SK-N-SH (cell line): ENCODE data around the gene SYT5. TPM values are rescaled to one million over a fixed set of nuclear protein-coding genes. Genes with fewer than 3 reads are reported as not detected.

ENCODE experiments used
- CTCF ChIA-PET: fragments of 300-600, 350-600 bp; formaldehyde crosslinking; extraction: SDS; loops from one replicate; lab custom pipeline; 2021; lab: Yijun Ruan, JAX
- POLR2A ChIA-PET: fragments of 350-600 bp; sonication (Branson Sonifier 250); formaldehyde crosslinking; extraction: SDS; loops from one replicate; lab custom pipeline; 2020; ENCODE audit warnings: antibody characterized with exemption, inconsistent platforms; lab: Yijun Ruan, JAX
- DNase-seq: peaks from one replicate; pipeline ENCODE4 v3.0.0; 2012
- H2AFZ ChIP-seq: fragments of 200-600 bp; sonication (generic); 2 replicates; pipeline ENCODE4 v1.8.1; 2016; ENCODE audit warnings: antibody characterized with exemption, mild to moderate bottlenecking, low read depth
- H3F3A ChIP-seq: fragments of 200-600 bp; sonication (generic); replicated peaks from 2 replicates; pipeline ENCODE3; 2016; ENCODE audit warnings: antibody characterized with exemption, mild to moderate bottlenecking; ENCODE audit not compliant: insufficient read depth
- H3K27ac ChIP-seq, 2 experiments: fragments of 200-500 bp in 1 of 2; fragments of 200-600 bp in 1 of 2; sonication (Bioruptor generic) in 1 of 2; sonication (generic), shearing (Covaris generic) in 1 of 2; 2 replicates each; pipeline versions ENCODE4 v1.5.1 to v1.6.1; 2014 to 2016; ENCODE audit warnings: low read depth in 2 of 2, inconsistent platforms in 1 of 2, low read length in 1 of 2, mild to moderate bottlenecking in 1 of 2, mixed read lengths in 1 of 2
- H3K27me3 ChIP-seq: fragments of 200-600 bp; sonication (generic), shearing (Covaris generic); 2 replicates; pipeline ENCODE4 v1.6.1; 2016; ENCODE audit warnings: mixed run types; ENCODE audit not compliant: insufficient read depth
- H3K36me3 ChIP-seq, 2 experiments: fragments of 200-500 bp in 1 of 2; fragments of 200-600 bp in 1 of 2; sonication (Bioruptor generic) in 1 of 2; sonication (generic) in 1 of 2; replicated peaks in 1 of 2; 2 replicates each; pipeline versions ENCODE3 to v1.5.1; 2014 to 2016; ENCODE audit warnings: low read length in 1 of 2, mild to moderate bottlenecking in 1 of 2; ENCODE audit not compliant: insufficient read depth in 2 of 2, control insufficient read depth in 1 of 2
- H3K4me1 ChIP-seq, 2 experiments: fragments of 200-500 bp in 1 of 2; fragments of 200-600 bp in 1 of 2; sonication (Bioruptor generic) in 1 of 2; sonication (generic), shearing (Covaris generic) in 1 of 2; 2 replicates each; pipeline versions ENCODE4 v1.5.1 to v1.6.1; 2014 to 2016; ENCODE audit warnings: low read depth in 1 of 2, low read length in 1 of 2, mixed run types in 1 of 2; ENCODE audit not compliant: insufficient read depth in 2 of 2, control insufficient read depth in 1 of 2
- H3K4me2 ChIP-seq: fragments of 200-600 bp; sonication (generic), shearing (Covaris generic); 2 replicates; pipeline ENCODE4 v1.6.1; 2017; ENCODE audit warnings: mixed run types
- H3K4me3 ChIP-seq, 2 experiments: fragments of 200-500 bp in 1 of 2; fragments of 200-600 bp in 1 of 2; sonication (Bioruptor generic) in 1 of 2; sonication (generic), shearing (Covaris generic) in 1 of 2; 2 replicates each; pipeline versions ENCODE4 v1.5.1 to v1.8.1; 2014 to 2016; ENCODE audit warnings: low read depth in 2 of 2, inconsistent platforms in 1 of 2, low read length in 1 of 2, mild to moderate bottlenecking in 1 of 2, mixed read lengths in 1 of 2, moderate library complexity in 1 of 2
- H3K79me2 ChIP-seq: fragments of 200-600 bp; sonication (generic); 2 replicates; pipeline ENCODE4 v1.8.1; 2017; ENCODE audit warnings: mild to moderate bottlenecking; ENCODE audit not compliant: insufficient read depth
- H3K9ac ChIP-seq: fragments of 200-600 bp; sonication (generic); 2 replicates; pipeline ENCODE4 v1.6.1; 2017; ENCODE audit warnings: mixed run types
- H3K9me2 ChIP-seq: fragments of 200-600 bp; sonication (generic); 2 replicates; pipeline ENCODE4 v1.6.1; 2017; ENCODE audit warnings: mixed run types
- H3K9me3 ChIP-seq: fragments of 200-600 bp; sonication (generic); 2 replicates; pipeline ENCODE4 v1.6.1; 2017; ENCODE audit warnings: mixed run types, mild to moderate bottlenecking, moderate library complexity
- H4K20me1 ChIP-seq: fragments of 200-600 bp; sonication (generic); 2 replicates; pipeline ENCODE4 v1.6.1; 2017; ENCODE audit warnings: mild to moderate bottlenecking, mixed run types; ENCODE audit not compliant: insufficient read depth
- CHD2 ChIP-seq: fragments of 150-350 bp; IDR thresholded peaks from 2 replicates; pipeline ENCODE4 v1.6.1; 2018; ENCODE audit warnings: low read length; ENCODE audit not compliant: partially characterized antibody
- EZH2phosphoT487 ChIP-seq: fragments of 200-600 bp; sonication (generic); IDR thresholded peaks from 2 replicates; pipeline ENCODE4 v1.6.1; 2017; ENCODE audit warnings: low read depth, mixed run types, mild to moderate bottlenecking, antibody characterized with exemption, moderate library complexity, borderline replicate concordance
- FOSL2 ChIP-seq: IDR thresholded peaks from 2 replicates; pipeline ENCODE4 v1.4.0; 2012; ENCODE audit warnings: low read depth, mild to moderate bottlenecking, moderate library complexity, borderline replicate concordance
- FOXM1 ChIP-seq: IDR thresholded peaks from 2 replicates; pipeline ENCODE4 v1.4.0; 2012; ENCODE audit warnings: low read depth, mild to moderate bottlenecking
- NRF1 ChIP-seq: IDR thresholded peaks from 2 replicates; pipeline ENCODE4 v1.6.1; 2012; ENCODE audit warnings: low read depth, mild to moderate bottlenecking, low read length
- RAD21 ChIP-seq: IDR thresholded peaks from 2 replicates; pipeline ENCODE4 v1.6.1; 2012; ENCODE audit warnings: mild to moderate bottlenecking, low read length
- RCOR1 ChIP-seq: fragments of 150-350 bp; IDR thresholded peaks from 2 replicates; pipeline ENCODE4 v1.6.1; 2017; ENCODE audit warnings: antibody characterized with exemption, low read length
- RXRA ChIP-seq: IDR thresholded peaks from 2 replicates; pipeline ENCODE4 v1.4.0; 2012; ENCODE audit warnings: low read depth, mild to moderate bottlenecking, borderline replicate concordance
- SIN3A ChIP-seq: IDR thresholded peaks from 2 replicates; pipeline ENCODE4 v1.6.1; 2012; ENCODE audit warnings: low read depth, mild to moderate bottlenecking, low read length, moderate library complexity, borderline replicate concordance
- SMC3 ChIP-seq: IDR thresholded peaks from 2 replicates; pipeline ENCODE4 v1.6.1; 2012; ENCODE audit warnings: low read depth, low read length, improper control_type of control experiment
- TCF12 ChIP-seq: IDR thresholded peaks from 2 replicates; pipeline ENCODE4 v1.4.0; 2012
- YY1 ChIP-seq: IDR thresholded peaks from 2 replicates; pipeline ENCODE4 v1.4.0; 2012; ENCODE audit warnings: low read depth, mild to moderate bottlenecking
- WGBS: methylation state at CpG from one replicate; pipeline ENCODE4 v1.1.6; 2017; ENCODE audit warnings: low lambda C conversion rate; 5-methylcytosine and 5-hydroxymethylcytosine counted together
- polyA plus RNA-seq, 3 experiments: library from polyadenylated mRNA; depleted of rRNA; stranded (reverse); fragments of >200 nt; gene quantifications; 2 replicates each; pipeline ENCODE4 v1.2.3, GENCODE V29; 2012
- TF ChIP-seq, protein P1 (sequence below): fragments of 150-350 bp; IDR thresholded peaks from 2 replicates; pipeline ENCODE4 v1.6.1; 2016; ENCODE audit warnings: mild to moderate bottlenecking, low read depth, low read length
- TF ChIP-seq, protein P2 (sequence below): fragments of 200-600 bp; sonication (generic); IDR thresholded peaks from 2 replicates; pipeline ENCODE4 v1.6.1; 2017; ENCODE audit warnings: antibody characterized with exemption, mild to moderate bottlenecking, moderate library complexity
- TF ChIP-seq, protein P3 (sequence below): IDR thresholded peaks from 2 replicates; pipeline ENCODE4 v1.4.0; 2012; ENCODE audit warnings: low read depth, borderline replicate concordance
- TF ChIP-seq, protein P4 (sequence below): IDR thresholded peaks from 2 replicates; pipeline ENCODE4; 2012
- TF ChIP-seq, protein P5 (sequence below): fragments of 150-350 bp; IDR thresholded peaks from 2 replicates; pipeline ENCODE4 v1.6.1; 2017; ENCODE audit warnings: antibody characterized with exemption, low read length, low read depth, borderline replicate concordance

Gene SYT5
- polyA plus RNA-seq, 1 of the 3 experiments (the other 2 are of a cell fraction), result 0.21 TPM

DNA sequence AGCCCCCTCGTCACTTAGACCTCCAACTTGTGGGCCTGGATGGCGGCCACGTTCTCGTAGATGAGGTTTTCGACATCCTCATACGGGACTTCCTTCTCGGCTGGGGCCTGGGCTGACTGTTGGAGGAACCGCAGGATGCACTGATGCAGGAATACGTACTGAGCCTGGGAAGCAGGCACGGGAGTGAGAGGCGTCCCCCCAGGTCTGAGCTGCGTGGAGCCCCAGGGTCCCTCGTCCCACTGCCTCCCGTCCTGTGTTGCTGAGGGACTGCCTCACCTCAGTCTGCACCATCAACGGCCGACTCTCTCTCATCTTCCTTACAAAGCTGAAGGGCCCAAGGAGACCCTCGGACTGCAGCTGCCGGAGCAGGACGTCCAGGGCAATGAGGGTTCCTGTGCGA is 1.7 kb upstream of the SYT5 start:
- no peak overlapping the region for H3K9ac ChIP-seq
- TF ChIP-seq CHD2 (no peak), SMC3 (no peak), RAD21 (no peak), EZH2phosphoT487 (no peak)
- TF ChIP-seq, protein P1, sequence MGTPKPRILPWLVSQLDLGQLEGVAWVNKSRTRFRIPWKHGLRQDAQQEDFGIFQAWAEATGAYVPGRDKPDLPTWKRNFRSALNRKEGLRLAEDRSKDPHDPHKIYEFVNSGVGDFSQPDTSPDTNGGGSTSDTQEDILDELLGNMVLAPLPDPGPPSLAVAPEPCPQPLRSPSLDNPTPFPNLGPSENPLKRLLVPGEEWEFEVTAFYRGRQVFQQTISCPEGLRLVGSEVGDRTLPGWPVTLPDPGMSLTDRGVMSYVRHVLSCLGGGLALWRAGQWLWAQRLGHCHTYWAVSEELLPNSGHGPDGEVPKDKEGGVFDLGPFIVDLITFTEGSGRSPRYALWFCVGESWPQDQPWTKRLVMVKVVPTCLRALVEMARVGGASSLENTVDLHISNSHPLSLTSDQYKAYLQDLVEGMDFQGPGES, result no peak
- TF ChIP-seq, protein P2, sequence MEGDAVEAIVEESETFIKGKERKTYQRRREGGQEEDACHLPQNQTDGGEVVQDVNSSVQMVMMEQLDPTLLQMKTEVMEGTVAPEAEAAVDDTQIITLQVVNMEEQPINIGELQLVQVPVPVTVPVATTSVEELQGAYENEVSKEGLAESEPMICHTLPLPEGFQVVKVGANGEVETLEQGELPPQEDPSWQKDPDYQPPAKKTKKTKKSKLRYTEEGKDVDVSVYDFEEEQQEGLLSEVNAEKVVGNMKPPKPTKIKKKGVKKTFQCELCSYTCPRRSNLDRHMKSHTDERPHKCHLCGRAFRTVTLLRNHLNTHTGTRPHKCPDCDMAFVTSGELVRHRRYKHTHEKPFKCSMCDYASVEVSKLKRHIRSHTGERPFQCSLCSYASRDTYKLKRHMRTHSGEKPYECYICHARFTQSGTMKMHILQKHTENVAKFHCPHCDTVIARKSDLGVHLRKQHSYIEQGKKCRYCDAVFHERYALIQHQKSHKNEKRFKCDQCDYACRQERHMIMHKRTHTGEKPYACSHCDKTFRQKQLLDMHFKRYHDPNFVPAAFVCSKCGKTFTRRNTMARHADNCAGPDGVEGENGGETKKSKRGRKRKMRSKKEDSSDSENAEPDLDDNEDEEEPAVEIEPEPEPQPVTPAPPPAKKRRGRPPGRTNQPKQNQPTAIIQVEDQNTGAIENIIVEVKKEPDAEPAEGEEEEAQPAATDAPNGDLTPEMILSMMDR, result no peak
- H2AFZ ChIP-seq, result no peak overlapping the region
- peaks cover 28% of the 10 kb centered on the region for H3K27me3 ChIP-seq
- no peaks in the 10 kb centered on the region for H3K36me3 ChIP-seq
- no peaks in the 10 kb centered on the region for H3F3A ChIP-seq
- no peaks in the 10 kb centered on the region for H3K9me3 ChIP-seq
- H3K4me2 ChIP-seq, result no peak overlapping the region
- no peak for DNase-seq
- ChIA-PET CTCF (interaction anchor here (2.4 kb wide), 1 partner anchor 7 kb away, joined by 5 read pairs; no protein-coding TSS in a partner anchor), POLR2A (no interaction called here)
- no peak overlapping the region for H3K4me3 ChIP-seq
- 75% methylated on average over 15 of the region's 20 CpGs for WGBS
- H3K79me2 ChIP-seq, result no peaks in the 10 kb centered on the region
- H3K9me2 ChIP-seq, result no peaks in the 10 kb centered on the region
- no peaks in the 10 kb centered on the region for H4K20me1 ChIP-seq
- H3K4me1 ChIP-seq, result peaks cover 0 to 6% of the 10 kb centered on the region in 2 experiments; a peak in 1 of 4 replicates
- no peak overlapping the region for H3K27ac ChIP-seq

DNA sequence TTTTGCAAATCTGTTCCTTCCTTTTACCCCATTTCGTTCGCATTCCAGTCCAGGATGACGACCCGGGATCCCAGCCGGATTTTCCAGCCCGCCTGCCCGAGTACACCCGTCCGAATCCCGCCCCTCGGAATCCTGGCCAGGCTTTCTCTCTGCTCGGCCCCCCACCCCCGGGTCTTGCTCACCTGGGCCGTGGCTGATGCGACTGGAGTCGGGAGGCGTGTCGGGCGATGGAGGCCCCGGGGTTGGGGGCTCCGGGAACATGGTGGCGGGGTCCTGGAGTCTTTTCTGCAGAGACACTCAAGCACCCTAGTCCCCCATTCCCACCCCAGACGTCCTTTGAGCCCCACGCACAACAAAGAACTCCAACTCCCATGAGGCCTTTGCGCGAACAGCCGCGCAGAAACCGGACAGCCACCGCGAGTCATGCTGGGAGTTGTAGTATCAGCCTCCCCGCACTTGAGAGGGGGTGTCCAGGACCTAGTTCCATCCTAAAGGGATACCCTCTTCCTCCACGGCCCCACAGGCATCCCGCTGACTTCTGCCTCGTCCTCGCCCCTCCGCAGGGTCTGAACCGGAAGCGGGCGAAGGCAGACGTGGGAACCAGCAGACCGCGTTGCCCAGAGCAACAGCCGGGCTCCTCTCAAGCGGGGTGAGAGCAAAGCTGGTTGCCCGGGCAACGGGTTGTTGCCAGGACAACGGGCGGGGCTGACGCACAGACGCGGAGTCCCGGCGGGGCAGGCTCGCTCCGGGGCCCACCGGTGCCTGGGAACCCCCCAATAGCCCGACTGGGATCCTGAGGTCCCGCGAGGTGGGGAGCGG is 1.1 kb downstream of the SYT5 start:
- ChIA-PET CTCF (interaction anchor here (0.6 to 2.4 kb wide), 8 partner anchors 7 to 239 kb away, joined by 3 to 12 read pairs (median 4); partner anchors contain the start of gene DNAAF3), POLR2A (interaction anchor here (0.9 to 3.5 kb wide), 7 partner anchors 28 to 228 kb away, joined by 3 to 14 read pairs (median 5); partner anchors contain the start of genes BRSK1, PPP6R1, TMEM86B and UBE2S)
- Histone ChIP-seq H3K4me1 (peaks cover 0 to 6% of the 10 kb centered on the region in 2 experiments; a peak in 1 of 4 replicates), H3K9me3 (no peaks in the 10 kb centered on the region), H3K79me2 (no peaks in the 10 kb centered on the region), H2AFZ (0 out of 2 replicates have a peak overlapping the region, but pooled peaks have one; percentile 57), H3K36me3 (no peaks in the 10 kb centered on the region), H3K9ac (peak overlapping the region; percentile 53; the same call in 1 of the 2 replicates), H3K27ac (peak overlapping the region in 1 of 2 experiments; percentile 77; a peak in 1 of 4 replicates), H3K27me3 (peaks cover 29% of the 10 kb centered on the region), H3K4me2 (peak overlapping the region; percentile 83), H4K20me1 (no peaks in the 10 kb centered on the region), H3K9me2 (no peaks in the 10 kb centered on the region), H3K4me3 (peak overlapping the region; percentile 54 to 56), H3F3A (no peaks in the 10 kb centered on the region)
- WGBS, result 8% methylated on average over 28 of the region's 61 CpGs
- peak; percentile 97 for DNase-seq
- TF ChIP-seq NRF1 (no peak; the same call in 1 of the 2 replicates), SIN3A (0 out of 2 replicates have a peak, but pooled peaks have one; percentile 38), RCOR1 (no peak), TCF12 (no peak), YY1 (0 out of 2 replicates have a peak, but pooled peaks have one; percentile 10), RXRA (no peak), FOXM1 (no peak), FOSL2 (no peak)
- TF ChIP-seq, protein P2, result no peak
- TF ChIP-seq, protein P3, sequence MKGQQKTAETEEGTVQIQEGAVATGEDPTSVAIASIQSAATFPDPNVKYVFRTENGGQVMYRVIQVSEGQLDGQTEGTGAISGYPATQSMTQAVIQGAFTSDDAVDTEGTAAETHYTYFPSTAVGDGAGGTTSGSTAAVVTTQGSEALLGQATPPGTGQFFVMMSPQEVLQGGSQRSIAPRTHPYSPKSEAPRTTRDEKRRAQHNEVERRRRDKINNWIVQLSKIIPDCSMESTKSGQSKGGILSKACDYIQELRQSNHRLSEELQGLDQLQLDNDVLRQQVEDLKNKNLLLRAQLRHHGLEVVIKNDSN, result no peak
- TF ChIP-seq, protein P4, sequence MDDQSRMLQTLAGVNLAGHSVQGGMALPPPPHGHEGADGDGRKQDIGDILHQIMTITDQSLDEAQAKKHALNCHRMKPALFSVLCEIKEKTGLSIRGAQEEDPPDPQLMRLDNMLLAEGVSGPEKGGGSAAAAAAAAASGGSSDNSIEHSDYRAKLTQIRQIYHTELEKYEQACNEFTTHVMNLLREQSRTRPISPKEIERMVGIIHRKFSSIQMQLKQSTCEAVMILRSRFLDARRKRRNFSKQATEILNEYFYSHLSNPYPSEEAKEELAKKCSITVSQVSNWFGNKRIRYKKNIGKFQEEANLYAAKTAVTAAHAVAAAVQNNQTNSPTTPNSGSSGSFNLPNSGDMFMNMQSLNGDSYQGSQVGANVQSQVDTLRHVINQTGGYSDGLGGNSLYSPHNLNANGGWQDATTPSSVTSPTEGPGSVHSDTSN, result no peak
- TF ChIP-seq, protein P5, sequence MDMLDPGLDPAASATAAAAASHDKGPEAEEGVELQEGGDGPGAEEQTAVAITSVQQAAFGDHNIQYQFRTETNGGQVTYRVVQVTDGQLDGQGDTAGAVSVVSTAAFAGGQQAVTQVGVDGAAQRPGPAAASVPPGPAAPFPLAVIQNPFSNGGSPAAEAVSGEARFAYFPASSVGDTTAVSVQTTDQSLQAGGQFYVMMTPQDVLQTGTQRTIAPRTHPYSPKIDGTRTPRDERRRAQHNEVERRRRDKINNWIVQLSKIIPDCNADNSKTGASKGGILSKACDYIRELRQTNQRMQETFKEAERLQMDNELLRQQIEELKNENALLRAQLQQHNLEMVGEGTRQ, result no peak
